HepG2 (cell line): ENCODE measurements around the gene LEAP2. TPM values are rescaled to one million over a fixed set of nuclear protein-coding genes. Genes with fewer than 3 reads are reported as not detected.
A peak's percentile ranks its signal among the peaks of the same experiment; 100 is the strongest.

ENCODE experiments used
- DMTF1 ChIP-seq: sonication (generic); formaldehyde crosslinking; IDR thresholded peaks from 2 replicates; pipeline ENCODE4 v1.4.0; 2020; ENCODE audit warnings: mild to moderate bottlenecking, missing genetic modification reagents
- GTF3A ChIP-seq: sonication (generic); formaldehyde crosslinking; conservative IDR thresholded peaks from 2 replicates; pipeline ENCODE4 v1.4.0; 2020; ENCODE audit warnings: mild to moderate bottlenecking, missing genetic modification reagents
- HDAC2 ChIP-seq: sonication (generic); formaldehyde crosslinking; IDR thresholded peaks from 2 replicates; pipeline ENCODE4 v1.4.0; 2020; ENCODE audit warnings: missing genetic modification reagents
- HMG20B ChIP-seq: conservative IDR thresholded peaks from 2 replicates; pipeline ENCODE4 v1.6.1; 2016; ENCODE audit warnings: missing genetic modification reagents, missing compliant biosample characterization
- MATR3 ChIP-seq: sonication (generic); formaldehyde crosslinking; IDR thresholded peaks from 2 replicates; pipeline ENCODE4 v1.4.0; 2020; ENCODE audit warnings: missing genetic modification reagents
- MTF2 ChIP-seq: sonication (generic); formaldehyde crosslinking; IDR thresholded peaks from 2 replicates; pipeline ENCODE4 v1.5.0; 2020; ENCODE audit warnings: missing genetic modification reagents, borderline replicate concordance
- NFIB ChIP-seq: sonication (generic); formaldehyde crosslinking; IDR thresholded peaks from 2 replicates; pipeline ENCODE4 v1.9.0; 2021; ENCODE audit warnings: missing genetic modification reagents, mild to moderate bottlenecking, borderline replicate concordance
- NFIC ChIP-seq: IDR thresholded peaks from 2 replicates; pipeline ENCODE4 v1.6.1; 2012; ENCODE audit warnings: mild to moderate bottlenecking, low read length, inconsistent platforms
- NR2C2 ChIP-seq: sonication (generic); formaldehyde crosslinking; IDR thresholded peaks from 2 replicates; pipeline ENCODE4 v1.4.0; 2020; ENCODE audit warnings: missing genetic modification reagents, mild to moderate bottlenecking, moderate library complexity, borderline replicate concordance
- PBX3 ChIP-seq: sonication (generic); formaldehyde crosslinking; IDR thresholded peaks from 2 replicates; pipeline ENCODE4 v1.8.1; 2023; ENCODE audit warnings: missing genetic modification reagents, inconsistent platforms, borderline replicate concordance
- POLR2A ChIP-seq, 2 experiments: IDR thresholded peaks; 2 replicates each; pipeline ENCODE4 v1.6.1; 2011; ENCODE audit warnings: low read depth in 2 of 2, low read length in 2 of 2, mild to moderate bottlenecking in 1 of 2, moderate library complexity in 1 of 2; ENCODE audit not compliant: insufficient read depth in 1 of 2
- RORA ChIP-seq: sonication (generic); formaldehyde crosslinking; IDR thresholded peaks from 2 replicates; pipeline ENCODE4 v1.5.0; 2020; ENCODE audit warnings: mild to moderate bottlenecking, missing genetic modification reagents, moderate library complexity
- SNAI1 ChIP-seq: sonication (generic); formaldehyde crosslinking; IDR thresholded peaks from 2 replicates; pipeline ENCODE4 v1.5.0; 2020; ENCODE audit warnings: mild to moderate bottlenecking, missing genetic modification reagents, borderline replicate concordance
- SPEN ChIP-seq: sonication (generic); formaldehyde crosslinking; IDR thresholded peaks from 2 replicates; pipeline ENCODE4 v1.5.1; 2020; ENCODE audit warnings: low read depth, mild to moderate bottlenecking, missing genetic modification reagents
- ZC3H13 ChIP-seq: sonication (generic); formaldehyde crosslinking; IDR thresholded peaks from 2 replicates; pipeline ENCODE4 v1.8.1; 2023; ENCODE audit warnings: mild to moderate bottlenecking, missing genetic modification reagents, moderate library complexity
- ZEB1 ChIP-seq: IDR thresholded peaks from 2 replicates; pipeline ENCODE4 v1.6.1; 2012; ENCODE audit warnings: mild to moderate bottlenecking, low read depth, inconsistent platforms; ENCODE audit not compliant: insufficient replicate concordance
- ZIK1 ChIP-seq: sonication (generic); formaldehyde crosslinking; IDR thresholded peaks from 2 replicates; pipeline ENCODE4 v1.5.0; 2020; ENCODE audit warnings: mild to moderate bottlenecking, low read depth, missing genetic modification reagents, borderline replicate concordance
- ZMAT5 ChIP-seq: sonication (generic); formaldehyde crosslinking; IDR thresholded peaks from 2 replicates; pipeline ENCODE4 v1.5.0; 2020; ENCODE audit warnings: mild to moderate bottlenecking, low read depth, missing genetic modification reagents, borderline replicate concordance
- ZNF264 ChIP-seq: sonication (generic); formaldehyde crosslinking; IDR thresholded peaks from 2 replicates; pipeline ENCODE4 v1.4.0; 2020; ENCODE audit warnings: missing genetic modification reagents
- ZNF30 ChIP-seq: sonication (generic); formaldehyde crosslinking; IDR thresholded peaks from 2 replicates; pipeline ENCODE4 v1.5.0; 2020; ENCODE audit warnings: mild to moderate bottlenecking, missing genetic modification reagents
- ZNF414 ChIP-seq: sonication (generic); formaldehyde crosslinking; IDR thresholded peaks from 2 replicates; pipeline ENCODE4 v1.5.0; 2020; ENCODE audit warnings: missing genetic modification reagents
- ZNF790 ChIP-seq: sonication (generic); formaldehyde crosslinking; IDR thresholded peaks from 2 replicates; pipeline ENCODE4 v1.8.0; 2022; ENCODE audit warnings: missing genetic modification reagents, mild to moderate bottlenecking, borderline replicate concordance
- ZNF839 ChIP-seq: sonication (generic); formaldehyde crosslinking; IDR thresholded peaks from 2 replicates; pipeline ENCODE4 v1.4.0; 2020; ENCODE audit warnings: missing genetic modification reagents, mild to moderate bottlenecking, borderline replicate concordance
- polyA plus RNA-seq, 8 experiments: library from polyadenylated mRNA; depleted of rRNA in 3 of 8; stranded (reverse) in 7 of 8; unstranded in 1 of 8; fragments of >200 nt; fragmentation: Illumina TruSeq in 4 of 8; extraction: Trizol in 4 of 8; gene quantifications; 2 replicates each; pipeline versions ENCODE4 v1.2.1 to v1.2.3, GENCODE V29; 2011 to 2016; ENCODE audit warnings: low read depth in 4 of 8, missing spikeins in 1 of 8, mixed read lengths in 1 of 8; ENCODE audit not compliant: insufficient read depth in 1 of 8
- total RNA-seq, 5 experiments: library from RNA; depleted of rRNA; stranded (reverse); fragments of >200 nt; fragmentation: Illumina TruSeq; extraction: Trizol; gene quantifications; 2 replicates each; pipeline ENCODE4 v1.2.3, GENCODE V29; 2016; ENCODE audit warnings: low read depth in 1 of 5

Gene LEAP2
- total and polyA plus RNA-seq, 2 of the 13 experiments (the other 11 are each of a cell fraction or from before 2014, with no cell fraction given): 23.9 to 51.9 TPM

- TF ChIP-seq ZMAT5 (no peak), ZNF30 (CRISPR knock-in tag) (no peak), ZC3H13 (CRISPR knock-in tag) (peak; percentile 69), ZNF264 (CRISPR knock-in tag) (peak; percentile 73; the same call in 1 of the 2 replicates), MTF2 (CRISPR knock-in tag) (no peak), ZNF790 (peak; percentile 63; the same call in 1 of the 2 replicates), ZNF414 (CRISPR knock-in tag) (0 out of 2 replicates have a peak, but pooled peaks have one; percentile 32), POLR2A (IDR thresholded peaks at IDR 0.05; ENCODE audit: insufficient read depth in 1 of 2, low read depth in 2 of 2, low read length in 2 of 2) (peak; percentile 90 to 95), HMG20B (CRISPR knock-in tag) (0 out of 2 replicates have a peak, but pooled peaks have one; percentile 7), RORA (CRISPR knock-in tag) (no peak), NR2C2 (peak; percentile 93), SNAI1 (CRISPR knock-in tag) (no peak), ZIK1 (peak; percentile 43; the same call in 1 of the 2 replicates), GTF3A (no peak), PBX3 (CRISPR knock-in tag) (no peak), ZEB1 (no peak), SPEN (CRISPR knock-in tag) (peak; percentile 83), NFIC (peak; percentile 10; the same call in 1 of the 2 replicates), MATR3 (CRISPR knock-in tag) (no peak), ZNF839 (no peak), NFIB (CRISPR knock-in tag) (no peak), HDAC2 (peak; percentile 66), DMTF1 (CRISPR knock-in tag) (no peak)
Measured at GRCh38 chr5:132866342-132867045, 7.0 kb upstream of the LEAP2 start, which contains the start of the genes GDF9 and UQCRQ (continued).
